ENCODE measurements around the gene UBTF. TPM values are rescaled to one million over a fixed set of nuclear protein-coding genes. Genes with fewer than 3 reads are reported as not detected.
A peak's percentile ranks its signal among the peaks of the same experiment; 100 is the strongest.

Gene UBTF
- total and polyA plus RNA-seq, 9 of the 15 experiments (the other 6 are each of a cell fraction or from before 2014, with no cell fraction given): 1.2 to 113 (median 83.6) TPM

GRCh38 chr17:44220213-44221083, 973 bp upstream of the UBTF start (continued):
- TF ChIP-seq, protein P1, sequence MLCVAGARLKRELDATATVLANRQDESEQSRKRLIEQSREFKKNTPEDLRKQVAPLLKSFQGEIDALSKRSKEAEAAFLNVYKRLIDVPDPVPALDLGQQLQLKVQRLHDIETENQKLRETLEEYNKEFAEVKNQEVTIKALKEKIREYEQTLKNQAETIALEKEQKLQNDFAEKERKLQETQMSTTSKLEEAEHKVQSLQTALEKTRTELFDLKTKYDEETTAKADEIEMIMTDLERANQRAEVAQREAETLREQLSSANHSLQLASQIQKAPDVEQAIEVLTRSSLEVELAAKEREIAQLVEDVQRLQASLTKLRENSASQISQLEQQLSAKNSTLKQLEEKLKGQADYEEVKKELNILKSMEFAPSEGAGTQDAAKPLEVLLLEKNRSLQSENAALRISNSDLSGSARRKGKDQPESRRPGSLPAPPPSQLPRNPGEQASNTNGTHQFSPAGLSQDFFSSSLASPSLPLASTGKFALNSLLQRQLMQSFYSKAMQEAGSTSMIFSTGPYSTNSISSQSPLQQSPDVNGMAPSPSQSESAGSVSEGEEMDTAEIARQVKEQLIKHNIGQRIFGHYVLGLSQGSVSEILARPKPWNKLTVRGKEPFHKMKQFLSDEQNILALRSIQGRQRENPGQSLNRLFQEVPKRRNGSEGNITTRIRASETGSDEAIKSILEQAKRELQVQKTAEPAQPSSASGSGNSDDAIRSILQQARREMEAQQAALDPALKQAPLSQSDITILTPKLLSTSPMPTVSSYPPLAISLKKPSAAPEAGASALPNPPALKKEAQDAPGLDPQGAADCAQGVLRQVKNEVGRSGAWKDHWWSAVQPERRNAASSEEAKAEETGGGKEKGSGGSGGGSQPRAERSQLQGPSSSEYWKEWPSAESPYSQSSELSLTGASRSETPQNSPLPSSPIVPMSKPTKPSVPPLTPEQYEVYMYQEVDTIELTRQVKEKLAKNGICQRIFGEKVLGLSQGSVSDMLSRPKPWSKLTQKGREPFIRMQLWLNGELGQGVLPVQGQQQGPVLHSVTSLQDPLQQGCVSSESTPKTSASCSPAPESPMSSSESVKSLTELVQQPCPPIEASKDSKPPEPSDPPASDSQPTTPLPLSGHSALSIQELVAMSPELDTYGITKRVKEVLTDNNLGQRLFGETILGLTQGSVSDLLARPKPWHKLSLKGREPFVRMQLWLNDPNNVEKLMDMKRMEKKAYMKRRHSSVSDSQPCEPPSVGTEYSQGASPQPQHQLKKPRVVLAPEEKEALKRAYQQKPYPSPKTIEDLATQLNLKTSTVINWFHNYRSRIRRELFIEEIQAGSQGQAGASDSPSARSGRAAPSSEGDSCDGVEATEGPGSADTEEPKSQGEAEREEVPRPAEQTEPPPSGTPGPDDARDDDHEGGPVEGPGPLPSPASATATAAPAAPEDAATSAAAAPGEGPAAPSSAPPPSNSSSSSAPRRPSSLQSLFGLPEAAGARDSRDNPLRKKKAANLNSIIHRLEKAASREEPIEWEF (CRISPR knock-in tag; IDR thresholded peaks at IDR 0.05): no peak
- TF ChIP-seq ZNF764 (CRISPR knock-in tag; IDR thresholded peaks at IDR 0.05; ENCODE audit: low read depth) (no peak), RBM34 (IDR thresholded peaks at IDR 0.05; ENCODE audit: borderline replicate concordance, insufficient read depth, low read length) (no peak), ZNF232 (CRISPR knock-in tag; IDR thresholded peaks at IDR 0.05) (no peak), NFE2L1 (tag; IDR thresholded peaks at IDR 0.05; ENCODE audit: borderline replicate concordance, low read depth) (no peak), NFIX (CRISPR knock-in tag; IDR thresholded peaks at IDR 0.05; ENCODE audit: low read depth) (no peak), RNF2 (IDR thresholded peaks at IDR 0.05) (no peak), SMAD1 (IDR thresholded peaks at IDR 0.05; ENCODE audit: low read depth, low read length, partially characterized antibody) (no peak), ZNF224 (CRISPR knock-in tag; IDR thresholded peaks at IDR 0.05) (no peak), ZFP30 (CRISPR knock-in tag; IDR thresholded peaks at IDR 0.05; ENCODE audit: borderline replicate concordance) (no peak), ZNF780A (CRISPR knock-in tag; IDR thresholded peaks at IDR 0.05) (no peak), THAP7 (CRISPR knock-in tag; IDR thresholded peaks at IDR 0.05) (no peak), HEY1 (CRISPR knock-in tag; IDR thresholded peaks at IDR 0.05; ENCODE audit: borderline replicate concordance) (no peak), ZNF79 (CRISPR knock-in tag; IDR thresholded peaks at IDR 0.05; ENCODE audit: low read depth) (no peak), SIN3B (IDR thresholded peaks at IDR 0.05; ENCODE audit: low read depth) (peak; percentile 17; the same call in 1 of the 2 replicates), SPI1 (IDR thresholded peaks at IDR 0.05; ENCODE audit: borderline replicate concordance, low read depth, low read length) (no peak), PHB (CRISPR knock-in tag; IDR thresholded peaks at IDR 0.05) (no peak)
- TF ChIP-seq, protein P2, sequence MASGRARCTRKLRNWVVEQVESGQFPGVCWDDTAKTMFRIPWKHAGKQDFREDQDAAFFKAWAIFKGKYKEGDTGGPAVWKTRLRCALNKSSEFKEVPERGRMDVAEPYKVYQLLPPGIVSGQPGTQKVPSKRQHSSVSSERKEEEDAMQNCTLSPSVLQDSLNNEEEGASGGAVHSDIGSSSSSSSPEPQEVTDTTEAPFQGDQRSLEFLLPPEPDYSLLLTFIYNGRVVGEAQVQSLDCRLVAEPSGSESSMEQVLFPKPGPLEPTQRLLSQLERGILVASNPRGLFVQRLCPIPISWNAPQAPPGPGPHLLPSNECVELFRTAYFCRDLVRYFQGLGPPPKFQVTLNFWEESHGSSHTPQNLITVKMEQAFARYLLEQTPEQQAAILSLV (tag; IDR thresholded peaks at IDR 0.05): no peak
- TF ChIP-seq, protein P3, sequence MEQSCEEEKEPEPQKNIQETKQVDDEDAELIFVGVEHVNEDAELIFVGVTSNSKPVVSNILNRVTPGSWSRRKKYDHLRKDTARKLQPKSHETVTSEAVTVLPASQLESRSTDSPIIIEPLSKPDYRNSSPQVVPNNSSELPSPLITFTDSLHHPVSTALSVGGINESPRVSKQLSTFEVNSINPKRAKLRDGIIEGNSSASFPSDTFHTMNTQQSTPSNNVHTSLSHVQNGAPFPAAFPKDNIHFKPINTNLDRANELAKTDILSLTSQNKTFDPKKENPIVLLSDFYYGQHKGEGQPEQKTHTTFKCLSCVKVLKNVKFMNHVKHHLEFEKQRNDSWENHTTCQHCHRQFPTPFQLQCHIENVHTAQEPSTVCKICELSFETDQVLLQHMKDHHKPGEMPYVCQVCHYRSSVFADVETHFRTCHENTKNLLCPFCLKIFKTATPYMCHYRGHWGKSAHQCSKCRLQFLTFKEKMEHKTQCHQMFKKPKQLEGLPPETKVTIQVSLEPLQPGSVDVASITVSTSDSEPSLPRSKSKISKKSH (CRISPR knock-in tag; IDR thresholded peaks at IDR 0.05): no peak

Measured in K562 (cell line).